IMR-90 (cell line): Measurements from ENCODE around the gene PARD3.

Experiments used
- BHLHE40 ChIP-seq: fragments of 150-350 bp; IDR thresholded peaks from 2 replicates; pipeline ENCODE4 v1.6.1; 2016; ENCODE audit warnings: mild to moderate bottlenecking, low read depth, low read length
- MAFK ChIP-seq: IDR thresholded peaks from 2 replicates; pipeline ENCODE4 v1.6.1; 2012; ENCODE audit warnings: low read depth, low read length, improper control_type of control experiment
- MXI1 ChIP-seq: IDR thresholded peaks from 2 replicates; pipeline ENCODE4 v1.6.1; 2012; ENCODE audit warnings: low read depth, mild to moderate bottlenecking, low read length, moderate library complexity, borderline replicate concordance
- POLR2A ChIP-seq: IDR thresholded peaks from 2 replicates; pipeline ENCODE4 v1.6.1; 2012; ENCODE audit warnings: mild to moderate bottlenecking, low read depth, low read length
- RAD21 ChIP-seq: IDR thresholded peaks from 2 replicates; pipeline ENCODE4 v1.6.1; 2012; ENCODE audit warnings: low read length, improper control_type of control experiment
- RFX5 ChIP-seq: IDR thresholded peaks from 2 replicates; pipeline ENCODE4 v1.8.0; 2012; ENCODE audit warnings: low read depth, mild to moderate bottlenecking, low read length, moderate library complexity
- SMC3 ChIP-seq: fragments of 150-350 bp; IDR thresholded peaks from 2 replicates; pipeline ENCODE4 v1.6.1; 2016; ENCODE audit warnings: low read depth, mild to moderate bottlenecking, antibody characterized with exemption, low read length, moderate library complexity
- TF ChIP-seq, protein P1 (sequence below): conservative IDR thresholded peaks from 2 replicates; pipeline ENCODE4 v1.5.1; 2012; ENCODE audit warnings: mild to moderate bottlenecking, low read depth, low read length, improper control_type of control experiment
- TF ChIP-seq, protein P2 (sequence below): fragments of 150-350 bp; IDR thresholded peaks from 2 replicates; pipeline ENCODE4 v1.6.1; 2017; ENCODE audit warnings: mild to moderate bottlenecking, antibody characterized with exemption, low read length, low read depth

DNA sequence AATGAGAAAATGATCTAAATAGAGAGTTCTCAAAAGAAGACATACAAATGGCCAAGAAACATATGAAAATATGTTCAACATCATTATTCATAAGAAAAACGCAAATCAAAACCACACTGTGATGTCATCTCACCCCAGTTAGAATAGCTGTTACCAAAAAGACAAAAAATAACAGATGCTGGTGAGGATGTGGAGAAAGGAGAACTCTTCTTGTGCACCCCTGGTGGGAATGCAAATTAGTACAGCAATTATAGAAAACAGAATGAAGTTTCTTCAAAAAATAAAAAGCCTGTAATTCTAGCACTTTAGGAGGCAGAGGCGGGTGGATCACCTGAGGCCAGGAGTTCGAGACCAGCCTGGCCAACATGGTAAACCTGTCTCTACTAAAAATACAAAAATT lies 199.3 kb downstream of the PARD3 start:
- TF ChIP-seq, protein P1, sequence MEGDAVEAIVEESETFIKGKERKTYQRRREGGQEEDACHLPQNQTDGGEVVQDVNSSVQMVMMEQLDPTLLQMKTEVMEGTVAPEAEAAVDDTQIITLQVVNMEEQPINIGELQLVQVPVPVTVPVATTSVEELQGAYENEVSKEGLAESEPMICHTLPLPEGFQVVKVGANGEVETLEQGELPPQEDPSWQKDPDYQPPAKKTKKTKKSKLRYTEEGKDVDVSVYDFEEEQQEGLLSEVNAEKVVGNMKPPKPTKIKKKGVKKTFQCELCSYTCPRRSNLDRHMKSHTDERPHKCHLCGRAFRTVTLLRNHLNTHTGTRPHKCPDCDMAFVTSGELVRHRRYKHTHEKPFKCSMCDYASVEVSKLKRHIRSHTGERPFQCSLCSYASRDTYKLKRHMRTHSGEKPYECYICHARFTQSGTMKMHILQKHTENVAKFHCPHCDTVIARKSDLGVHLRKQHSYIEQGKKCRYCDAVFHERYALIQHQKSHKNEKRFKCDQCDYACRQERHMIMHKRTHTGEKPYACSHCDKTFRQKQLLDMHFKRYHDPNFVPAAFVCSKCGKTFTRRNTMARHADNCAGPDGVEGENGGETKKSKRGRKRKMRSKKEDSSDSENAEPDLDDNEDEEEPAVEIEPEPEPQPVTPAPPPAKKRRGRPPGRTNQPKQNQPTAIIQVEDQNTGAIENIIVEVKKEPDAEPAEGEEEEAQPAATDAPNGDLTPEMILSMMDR: no peak
- TF ChIP-seq, protein P2, sequence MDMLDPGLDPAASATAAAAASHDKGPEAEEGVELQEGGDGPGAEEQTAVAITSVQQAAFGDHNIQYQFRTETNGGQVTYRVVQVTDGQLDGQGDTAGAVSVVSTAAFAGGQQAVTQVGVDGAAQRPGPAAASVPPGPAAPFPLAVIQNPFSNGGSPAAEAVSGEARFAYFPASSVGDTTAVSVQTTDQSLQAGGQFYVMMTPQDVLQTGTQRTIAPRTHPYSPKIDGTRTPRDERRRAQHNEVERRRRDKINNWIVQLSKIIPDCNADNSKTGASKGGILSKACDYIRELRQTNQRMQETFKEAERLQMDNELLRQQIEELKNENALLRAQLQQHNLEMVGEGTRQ: no peak
- TF ChIP-seq POLR2A: no peak
- no peak for TF ChIP-seq RAD21
- TF ChIP-seq MXI1: no peak
- no peak for TF ChIP-seq SMC3
- no peak for TF ChIP-seq BHLHE40
- TF ChIP-seq MAFK: no peak
- no peak for TF ChIP-seq RFX5
